Fibroblast of skin of abdomen (primary cell): ENCODE results near the gene CCDC167. TPM values are rescaled to one million over a fixed set of nuclear protein-coding genes. Genes with fewer than 3 reads are reported as not detected.

Experiments used
- DNase-seq: peaks from one replicate; pipeline ENCODE4 v3.0.0-alpha.2; 2013
- polyA plus RNA-seq, 2 experiments: library from polyadenylated mRNA; unstranded; fragments of 120-200 nt; gene quantifications; one replicate each; pipeline ENCODE4 v1.2.1, GENCODE V29; 2013; ENCODE audit not compliant: insufficient read length in 2 of 2

The CCDC167 gene
- 29.2 TPM for polyA plus RNA-seq (2013, experiment 1 of 2; ENCODE audit: insufficient read length)
- polyA plus RNA-seq (2013, experiment 2 of 2; ENCODE audit: insufficient read length) = 34.1 TPM

GRCh38 chr6:37499433-37500293, at the start of gene CCDC167:
CCDC167 (minus strand) TSS chr6:37499893; CDS start chr6:37499863, 30 bp downstream.
- DNase-seq = peak; percentile 98

GRCh38 chr6:37549154-37549553, 49.5 kb upstream of the CCDC167 start:
- no peak for DNase-seq

GRCh38 chr6:37548067-37548674, 48.5 kb upstream of the CCDC167 start:
- DNase-seq = no peak

GRCh38 chr6:37547564-37548061, 47.9 kb upstream of the CCDC167 start:
- peak; percentile 78 for DNase-seq

GRCh38 chr6:37546141-37546871, 46.6 kb upstream of the CCDC167 start:
- DNase-seq = no peak

- no peak for DNase-seq
Observed at GRCh38 chr6:37544530-37544929, 44.8 kb upstream of the CCDC167 start.

GRCh38 chr6:37543361-37543760, 43.7 kb upstream of the CCDC167 start:
- no peak for DNase-seq

- no peak for DNase-seq
Observed at GRCh38 chr6:37541346-37541745, 41.7 kb upstream of the CCDC167 start.

- DNase-seq = no peak
Observed at GRCh38 chr6:37540390-37540789, 40.7 kb upstream of the CCDC167 start.

- no peak for DNase-seq
Observed at GRCh38 chr6:37540029-37540352, 40.3 kb upstream of the CCDC167 start.

GRCh38 chr6:37539171-37540028, 39.7 kb upstream of the CCDC167 start:
- no peak for DNase-seq

GRCh38 chr6:37538107-37538506, 38.4 kb upstream of the CCDC167 start:
- no peak for DNase-seq

GRCh38 chr6:37537548-37537947, 37.9 kb upstream of the CCDC167 start:
- no peak for DNase-seq

- DNase-seq = no peak
Observed at GRCh38 chr6:37536491-37537190, 36.9 kb upstream of the CCDC167 start.

GRCh38 chr6:37535759-37536490, 36.2 kb upstream of the CCDC167 start:
- no peak for DNase-seq

GRCh38 chr6:37535428-37535758, 35.7 kb upstream of the CCDC167 start:
- DNase-seq = no peak

- DNase-seq = no peak
Observed at GRCh38 chr6:37534893-37535292, 35.2 kb upstream of the CCDC167 start.

- DNase-seq = no peak
Observed at GRCh38 chr6:37532122-37532521, 32.4 kb upstream of the CCDC167 start.

GRCh38 chr6:37531437-37532036, 31.8 kb upstream of the CCDC167 start:
- no peak for DNase-seq

GRCh38 chr6:37531026-37531425, 31.3 kb upstream of the CCDC167 start:
- peak; percentile 79 for DNase-seq
